GM10266 (cell line): ENCODE results near the gene FOXP2.

Experiments used
- DNase-seq: peaks from one replicate; pipeline ENCODE4 v3.0.0; 2012; ENCODE audit errors: extremely low spot score
- CTCF ChIP-seq: IDR thresholded peaks from 2 replicates; pipeline ENCODE4 v1.5.1; 2012; ENCODE audit warnings: mild to moderate bottlenecking, low read depth; ENCODE audit not compliant: control insufficient read depth, insufficient read depth; ENCODE audit errors: missing control alignments

The FOXP2 gene

DNA sequence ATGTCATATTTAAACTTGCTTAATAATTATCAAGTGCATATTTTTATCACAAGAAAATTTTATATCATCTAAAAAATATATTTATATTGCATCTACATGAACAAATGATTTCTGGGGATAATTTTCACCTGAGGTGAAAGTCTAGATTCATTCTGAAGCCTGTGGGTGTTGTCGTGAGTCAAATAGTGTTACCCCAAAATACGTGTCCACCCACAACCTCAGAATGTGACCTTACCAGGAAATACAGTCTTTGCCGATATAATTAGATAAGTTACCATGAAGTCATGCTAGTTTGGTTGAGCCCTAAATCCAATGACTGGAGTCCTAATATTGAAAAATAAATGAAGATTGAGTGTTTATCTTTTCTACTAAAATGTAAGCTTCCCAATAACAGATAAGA is 304.2 kb downstream of the FOXP2 start:
- TF ChIP-seq CTCF = no peak
- no peak for DNase-seq

DNA sequence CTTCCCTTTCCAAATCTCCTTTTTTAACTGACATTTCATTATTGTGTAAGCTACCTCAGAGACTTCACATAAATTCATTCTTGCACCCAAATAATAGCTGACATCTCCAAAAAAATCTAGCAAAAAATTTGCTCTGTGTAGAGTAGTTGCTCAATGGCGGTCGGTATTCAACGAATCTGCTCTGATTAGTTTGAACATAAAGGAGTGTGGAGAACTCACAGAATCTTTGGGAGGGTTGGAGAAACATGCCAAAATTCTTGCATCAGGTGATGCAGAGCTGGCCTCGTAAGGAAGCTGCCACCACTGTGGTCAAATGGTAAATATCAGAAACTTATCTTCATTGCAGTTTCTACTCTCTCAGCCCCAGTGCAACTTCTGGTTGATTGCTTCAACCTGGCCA is 306.1 kb downstream of the FOXP2 start:
- DNase-seq = no peak
- TF ChIP-seq CTCF = no peak

GRCh38 chr7:114722562-114722961 is 307.9 kb downstream of the FOXP2 start:
- no peak for TF ChIP-seq CTCF
- no peak for DNase-seq

DNA sequence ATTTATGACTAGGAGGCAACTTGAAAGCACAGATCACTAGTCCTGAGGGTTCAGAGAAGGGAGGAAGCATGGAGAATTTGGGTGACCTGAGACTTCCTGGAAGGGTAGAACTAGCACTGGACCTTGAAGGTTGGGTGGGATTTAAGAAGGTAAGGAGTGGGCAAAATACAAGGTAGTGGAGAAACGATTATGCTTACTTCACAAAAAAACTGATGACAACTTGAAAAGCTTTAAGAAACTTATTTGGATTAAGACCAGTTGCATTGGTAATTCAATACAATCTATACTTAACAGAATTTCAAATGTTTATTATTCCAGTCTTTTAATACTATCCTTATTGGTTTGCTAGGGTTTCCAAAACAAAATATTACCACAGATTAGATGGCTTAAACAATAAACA is 308.7 kb downstream of the FOXP2 start:
- no peak for TF ChIP-seq CTCF
- no peak for DNase-seq

DNA sequence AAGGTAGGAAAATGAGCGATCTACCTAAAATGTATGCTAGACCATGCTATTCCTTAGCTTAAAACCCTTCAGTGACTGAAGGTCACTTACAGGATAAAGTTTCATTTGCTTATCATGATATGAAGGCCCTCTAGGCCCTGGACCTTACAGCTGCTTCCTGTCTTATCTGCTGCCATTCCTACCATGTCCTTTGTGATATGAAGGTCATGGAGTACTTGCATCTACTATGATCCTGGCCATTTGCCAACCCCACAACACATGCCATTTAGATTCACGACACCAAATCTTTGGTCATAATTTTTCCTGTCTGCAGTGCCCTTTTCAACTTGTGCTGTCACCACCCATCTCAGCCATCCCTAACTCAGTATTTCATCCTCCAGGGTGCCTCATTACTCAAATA is 325.5 kb downstream of the FOXP2 start:
- TF ChIP-seq CTCF = no peak
- DNase-seq = no peak

DNA sequence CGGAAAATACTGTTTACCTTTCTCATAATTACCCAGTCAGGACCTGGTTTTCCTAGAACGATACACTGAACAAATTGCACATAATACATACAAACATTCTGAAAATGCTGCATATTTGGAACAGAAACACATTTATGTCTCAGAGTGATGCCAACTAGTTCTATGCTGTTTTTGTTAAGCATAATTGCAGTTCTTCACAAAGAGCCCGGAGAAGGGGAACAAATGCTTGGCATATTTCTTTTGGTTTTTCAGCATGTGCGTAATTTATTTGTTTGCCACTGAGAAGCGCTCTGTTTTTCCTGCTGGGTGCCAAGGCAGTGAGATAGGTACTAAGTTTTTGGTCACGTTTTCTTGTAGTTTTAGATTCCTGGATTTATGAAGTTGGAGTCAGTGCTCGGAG is 326.3 kb downstream of the FOXP2 start:
- TF ChIP-seq CTCF = no peak
- DNase-seq = no peak

GRCh38 chr7:114741911-114742310 is 327.3 kb downstream of the FOXP2 start:
- TF ChIP-seq CTCF = no peak
- DNase-seq = no peak
